Hematopoietic multipotent progenitor cell treated with erythropoietin and hydrocortisone succinate and interleukin-3 and kit ligand, for 8 days (in vitro differentiated cells): ENCODE data around the gene RNF223.
"Not testable (repeated sequence)": the region's sequence is repeated elsewhere in the genome, so short reads cannot be mapped to it uniquely, and the experiment has no call there.

Source experiments
- DNase-seq: peaks from one replicate; pipeline ENCODE4 v3.0.0-alpha.2; 2015

RNF223 gene

GRCh38 chr1:1106510-1107221 lies 32.6 kb upstream of the RNF223 start:
- DNase-seq = no peak

- DNase-seq = not testable (repeated sequence)
These were observed 30.0 kb upstream of the RNF223 start for GRCh38 chr1:1104152-1104551.

GRCh38 chr1:1101503-1101902 lies 27.4 kb upstream of the RNF223 start:
- DNase-seq = no peak

GRCh38 chr1:1100296-1100695 lies 26.2 kb upstream of the RNF223 start:
- DNase-seq = no peak

GRCh38 chr1:1099506-1100183 lies 25.5 kb upstream of the RNF223 start:
- DNase-seq = no peak

GRCh38 chr1:1098681-1099421 lies 24.7 kb upstream of the RNF223 start:
- no peak for DNase-seq

- DNase-seq = not testable (repeated sequence)
These were observed 22.0 kb upstream of the RNF223 start for GRCh38 chr1:1096136-1096535.

- no peak for DNase-seq
These were observed 20.9 kb upstream of the RNF223 start for GRCh38 chr1:1094981-1095380.

GRCh38 chr1:1093610-1093943 lies 19.5 kb upstream of the RNF223 start:
- no peak for DNase-seq

- DNase-seq = no peak
These were observed 18.9 kb upstream of the RNF223 start for GRCh38 chr1:1092894-1093609.

- DNase-seq = no peak
These were observed 18.2 kb upstream of the RNF223 start for GRCh38 chr1:1092149-1092855.

- no peak for DNase-seq
These were observed 17.4 kb upstream of the RNF223 start for GRCh38 chr1:1091344-1092148.

- no peak for DNase-seq
These were observed 16.6 kb upstream of the RNF223 start for GRCh38 chr1:1090424-1091343.

GRCh38 chr1:1089731-1090423 lies 15.8 kb upstream of the RNF223 start:
- no peak for DNase-seq

- DNase-seq = no peak
These were observed 14.9 kb upstream of the RNF223 start for GRCh38 chr1:1088801-1089680.

- no peak for DNase-seq
These were observed 14.1 kb upstream of the RNF223 start for GRCh38 chr1:1088029-1088800.

GRCh38 chr1:1087351-1088028 lies 13.4 kb upstream of the RNF223 start:
- DNase-seq = no peak

- no peak for DNase-seq
These were observed 12.8 kb upstream of the RNF223 start for GRCh38 chr1:1086911-1087341.
